HG02588 (cell line): ENCODE results near the gene CSK.

Experiments used
- ATAC-seq: cut with Tn5 transposase; IDR thresholded peaks from one replicate; pipeline ENCODE4 v1.9.1; 2021; ENCODE audit warnings: mild to moderate bottlenecking, moderate library complexity; ENCODE audit not compliant: unreplicated experiment

The CSK gene

GRCh38 chr15:74840851-74841775, 59.2 kb downstream of the CSK start:
- ATAC-seq = no peak

DNA sequence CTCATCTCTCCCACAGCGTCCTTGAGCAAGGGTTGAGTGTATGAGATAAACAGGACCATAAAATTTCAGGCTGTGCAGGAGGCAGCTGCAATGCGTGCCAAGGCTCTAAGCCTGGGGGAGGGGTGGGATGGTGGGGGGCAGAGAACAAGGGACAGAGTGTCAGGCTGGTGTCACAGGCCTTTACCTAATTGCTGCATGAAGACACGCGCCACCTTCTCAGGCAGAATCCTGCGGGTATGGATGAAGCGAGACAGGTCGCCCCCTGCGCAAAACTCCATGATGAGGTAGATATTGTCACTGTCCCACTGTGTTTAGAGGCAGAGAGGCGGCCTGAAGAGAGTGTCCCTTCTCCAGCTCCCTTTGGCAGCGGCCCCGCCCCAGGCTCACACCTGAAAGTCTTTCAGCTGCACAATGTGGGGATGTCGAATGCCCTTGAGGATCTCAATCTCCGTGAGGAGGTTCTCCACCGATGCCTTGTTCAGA, 60.1 kb downstream of the CSK start:
- no peak for ATAC-seq

GRCh38 chr15:74842581-74843444, 60.9 kb downstream of the CSK start, which contains the start of gene ULK3:
TSS of gene ULK3 (minus strand) at chr15:74843156. CDS start at chr15:74843105, 51 bp downstream.
- peak; percentile 87 for ATAC-seq

GRCh38 chr15:74843445-74843828, 61.6 kb downstream of the CSK start:
- no peak for ATAC-seq

DNA sequence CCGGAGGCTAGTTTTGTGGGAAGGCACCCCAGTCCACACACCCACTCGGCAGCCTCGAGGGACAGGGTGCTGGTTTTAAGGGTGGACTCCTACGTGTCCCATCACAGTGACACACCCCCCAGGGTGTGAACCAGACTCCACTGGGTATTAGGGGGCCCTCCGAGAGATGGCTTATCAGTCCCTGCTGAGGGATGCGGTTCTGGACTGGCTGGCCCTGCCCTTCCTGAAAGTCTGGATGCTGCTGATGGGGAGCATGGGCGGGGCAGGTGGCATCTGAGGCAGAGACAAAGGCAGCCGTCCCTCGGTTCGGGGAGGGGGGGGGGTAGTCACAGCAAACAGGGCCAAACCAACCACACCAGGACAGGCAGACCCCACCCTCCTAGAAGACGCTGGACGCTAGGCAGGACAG, 62.0 kb downstream of the CSK start:
- no peak for ATAC-seq

- no peak for ATAC-seq
Measured at GRCh38 chr15:74844319-74845207, 62.7 kb downstream of the CSK start.

GRCh38 chr15:74845208-74845568, 63.3 kb downstream of the CSK start:
- no peak for ATAC-seq

GRCh38 chr15:74845581-74845980, 63.7 kb downstream of the CSK start:
- no peak for ATAC-seq

- ATAC-seq = no peak
Measured at GRCh38 chr15:74847432-74847831, 65.6 kb downstream of the CSK start.

DNA sequence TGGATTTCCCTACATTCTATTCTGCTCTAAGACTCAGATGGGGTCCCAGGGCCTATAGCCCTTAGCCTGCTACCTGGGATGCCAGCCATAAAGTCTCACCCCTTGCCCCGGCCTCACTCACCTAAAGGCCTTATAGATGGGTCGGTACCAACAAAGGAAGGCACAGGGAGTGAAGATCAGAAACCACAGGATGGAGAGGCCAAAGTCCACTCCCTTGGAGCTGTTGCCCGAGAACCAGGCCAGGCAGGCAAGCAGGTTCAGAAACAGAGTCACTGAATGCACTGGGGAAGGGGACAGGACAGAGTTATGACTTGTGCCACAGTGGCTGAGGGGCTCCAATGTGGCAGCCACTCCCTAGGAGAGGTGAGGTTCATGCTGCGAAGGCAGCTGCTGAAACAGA, 68.5 kb downstream of the CSK start:
- ATAC-seq = no peak

DNA sequence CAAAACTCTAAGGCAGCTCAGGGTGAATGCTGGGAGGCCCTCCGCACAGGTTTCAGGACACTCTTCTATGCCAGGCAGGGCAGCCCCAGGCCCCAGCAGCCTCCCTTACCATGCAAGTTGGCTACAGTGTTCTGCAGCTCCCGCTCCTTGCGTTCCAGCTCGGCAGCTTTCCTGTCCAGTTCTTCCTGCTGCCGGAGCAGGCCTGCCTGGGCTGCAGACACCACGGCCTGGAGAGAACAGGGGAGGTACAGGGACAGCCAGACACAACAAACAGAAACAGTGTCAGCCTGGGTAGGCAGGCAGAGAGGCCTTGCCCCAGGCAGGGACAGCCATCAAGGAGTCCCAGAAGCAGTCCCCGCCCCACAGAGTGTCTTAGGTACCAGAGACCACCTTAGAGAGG, 70.1 kb downstream of the CSK start:
- no peak for ATAC-seq
